Right renal pelvis (tissue), 4 donors: ENCODE results near the gene TSPYL1. TPM values are rescaled to one million over a fixed set of nuclear protein-coding genes. Genes with fewer than 3 reads are reported as not detected.

Experiments
- polyA plus RNA-seq, 4 donors: library from polyadenylated mRNA; unstranded; fragments of 120-200 nt; gene quantifications; one replicate each; pipeline ENCODE4 v1.2.1, GENCODE V29; 2013; ENCODE audit not compliant: insufficient read length in 4 of 4

TSPYL1 gene
- polyA plus RNA-seq, 4 donors: 98.8 to 106 (median 103) TPM

Other genes starting within 250 kb of the TSPYL1 start
- 1 to 10 TPM; 4.3 to 6.7 (median 5.8) TPM for gene FRK, start 219.0 kb downstream of the TSPYL1 start, polyA plus RNA-seq
- gene NT5DC1, start 179.1 kb downstream of the TSPYL1 start, polyA plus RNA-seq: 10 to 100 TPM; 45.3 to 50.0 (median 48.2) TPM
- under 1 TPM; 0.30 to 0.55 (median 0.36) TPM for gene COL10A1, start 153.8 kb downstream of the TSPYL1 start, polyA plus RNA-seq
- gene TSPYL4, start 25.9 kb downstream of the TSPYL1 start, polyA plus RNA-seq: 10 to 100 TPM; 58.9 to 63.6 (median 61.2) TPM
- 10 to 100 TPM; 37.1 to 46.7 (median 43.2) TPM for gene DSE, start 91.0 kb upstream of the TSPYL1 start, polyA plus RNA-seq
- gene CALHM6, start 181.4 kb upstream of the TSPYL1 start, polyA plus RNA-seq: 1 to 10 TPM; 2.8 to 5.6 (median 4.6) TPM
- gene CALHM5, start 231.7 kb upstream of the TSPYL1 start, polyA plus RNA-seq: 1 to 10 TPM; 2.2 to 3.8 (median 3.4) TPM